GM21825 (cell line): ENCODE data around the gene CARMIL3.
"Not testable (repeated sequence)": the region's sequence is repeated elsewhere in the genome, so short reads cannot be mapped to it uniquely, and the experiment has no call there.

Experiments
- ATAC-seq: cut with Tn5 transposase; IDR thresholded peaks from one replicate; pipeline ENCODE4 v1.9.1; 2021; ENCODE audit warnings: mild to moderate bottlenecking, moderate library complexity; ENCODE audit not compliant: unreplicated experiment

The CARMIL3 gene

DNA sequence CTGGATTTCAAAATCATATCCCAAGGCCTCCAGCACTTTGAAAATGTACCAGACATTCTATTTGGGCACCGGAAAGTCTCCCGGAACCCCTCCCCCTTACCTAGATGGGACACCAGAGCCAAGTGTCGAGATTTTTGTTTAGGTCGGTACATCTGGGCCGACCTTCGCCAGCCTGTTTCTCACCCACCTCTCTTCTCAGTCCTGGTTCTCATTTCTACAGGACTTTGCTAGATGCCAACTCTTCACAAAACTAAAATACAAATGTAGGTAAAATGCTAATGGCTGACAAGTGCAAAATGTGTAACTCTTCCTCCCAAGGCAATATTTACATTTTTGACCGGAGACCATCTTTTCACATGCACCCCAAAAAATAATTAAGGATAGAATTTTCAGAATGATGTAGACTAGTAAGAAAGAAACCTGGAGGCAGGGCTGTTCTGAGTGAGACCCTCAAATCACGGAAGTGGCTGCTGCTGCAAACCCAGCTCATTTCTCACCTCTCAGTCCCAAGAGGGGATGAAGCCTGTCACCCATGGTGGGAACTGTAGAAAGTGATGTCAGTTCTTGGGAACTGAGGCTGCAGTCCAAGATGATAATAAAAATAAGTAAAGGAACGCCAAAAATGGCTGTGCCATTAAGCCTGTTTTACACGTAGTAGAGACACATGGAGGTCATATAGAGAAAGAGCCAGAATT is 14.7 kb upstream of the CARMIL3 start:
- peak; percentile 12 for ATAC-seq

DNA sequence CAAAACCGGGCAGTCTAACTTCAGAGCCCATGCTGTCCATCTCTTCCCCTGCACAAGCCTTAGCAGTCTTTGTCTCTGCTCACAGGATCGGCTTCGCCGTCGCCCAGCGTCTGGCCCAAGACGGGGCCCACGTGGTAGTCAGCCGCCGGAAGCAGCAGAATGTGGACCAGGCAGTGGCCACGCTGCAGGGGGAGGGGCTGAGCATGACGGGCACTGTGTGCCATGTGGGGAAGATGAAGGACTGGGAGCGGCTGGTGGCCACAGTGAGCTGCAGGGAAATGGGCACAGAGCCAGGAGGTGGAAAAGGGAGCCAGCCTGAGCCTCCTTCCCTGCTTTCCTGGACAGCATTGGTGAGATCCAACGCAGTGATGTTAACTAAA is 14.2 kb upstream of the CARMIL3 start:
- no peak for ATAC-seq

GRCh38 chr14:24038686-24039085 is 13.1 kb upstream of the CARMIL3 start:
- no peak for ATAC-seq

- ATAC-seq: no peak
These were observed 11.1 kb upstream of the CARMIL3 start for GRCh38 chr14:24040692-24041091.

DNA sequence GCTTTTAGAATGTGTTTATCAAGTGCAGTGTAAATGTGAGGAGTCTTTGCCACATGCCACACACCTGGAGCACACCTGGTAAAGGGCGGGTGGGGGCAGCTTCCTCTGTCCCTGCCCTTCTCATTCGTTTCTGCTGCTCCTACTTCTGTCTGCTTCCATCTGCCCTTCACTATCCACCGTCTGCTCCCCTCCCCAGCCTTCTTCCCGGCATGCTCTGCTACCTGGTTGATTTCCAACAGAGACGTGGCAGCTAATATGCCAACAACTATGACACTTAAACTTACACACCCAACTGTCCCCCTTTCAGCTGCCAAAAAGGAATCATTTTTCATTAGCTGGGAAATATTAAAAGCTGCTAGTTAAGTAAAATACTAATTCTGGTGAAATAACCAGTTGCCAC is 9.1 kb upstream of the CARMIL3 start:
- ATAC-seq: no peak

DNA sequence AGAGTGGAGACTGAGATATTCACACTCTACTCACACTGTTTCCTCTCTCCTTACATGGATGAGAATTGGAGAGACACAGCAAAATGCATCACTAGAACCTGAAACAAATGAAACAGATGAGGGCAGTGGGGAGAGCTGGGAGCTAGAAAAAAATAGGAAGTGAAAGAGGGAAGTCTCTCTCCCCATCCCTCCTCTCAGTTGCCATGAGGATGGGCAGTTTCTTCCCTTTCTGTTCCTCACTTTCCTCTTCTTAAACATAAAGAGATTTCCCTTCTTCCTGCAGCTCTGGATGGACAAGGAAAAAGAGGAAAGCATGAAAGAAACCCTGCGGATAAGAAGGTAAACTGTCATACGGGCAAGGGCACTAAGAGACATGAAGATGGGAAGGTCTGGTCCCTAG is 2.8 kb upstream of the CARMIL3 start:
- not testable (repeated sequence) for ATAC-seq

DNA sequence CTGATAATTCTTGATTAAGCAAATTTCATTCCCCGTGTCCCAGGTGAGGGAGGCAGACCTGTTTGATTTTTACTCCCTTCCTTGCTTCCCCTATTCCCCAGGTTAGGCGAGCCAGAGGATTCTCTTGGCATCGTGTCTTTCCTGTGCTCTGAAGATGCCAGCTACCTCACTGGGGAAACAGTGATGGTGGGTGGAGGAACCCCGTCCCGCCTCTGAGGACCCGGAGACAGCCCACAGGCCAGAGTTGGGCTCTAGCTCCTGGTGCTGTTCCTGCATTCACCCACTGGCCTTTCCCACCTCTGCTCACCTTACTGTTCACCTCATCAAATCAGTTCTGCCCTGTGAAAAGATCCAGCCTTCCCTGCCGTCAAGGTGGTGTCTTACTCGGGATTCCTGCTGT is 1.1 kb upstream of the CARMIL3 start:
- ATAC-seq: not testable (repeated sequence)

DNA sequence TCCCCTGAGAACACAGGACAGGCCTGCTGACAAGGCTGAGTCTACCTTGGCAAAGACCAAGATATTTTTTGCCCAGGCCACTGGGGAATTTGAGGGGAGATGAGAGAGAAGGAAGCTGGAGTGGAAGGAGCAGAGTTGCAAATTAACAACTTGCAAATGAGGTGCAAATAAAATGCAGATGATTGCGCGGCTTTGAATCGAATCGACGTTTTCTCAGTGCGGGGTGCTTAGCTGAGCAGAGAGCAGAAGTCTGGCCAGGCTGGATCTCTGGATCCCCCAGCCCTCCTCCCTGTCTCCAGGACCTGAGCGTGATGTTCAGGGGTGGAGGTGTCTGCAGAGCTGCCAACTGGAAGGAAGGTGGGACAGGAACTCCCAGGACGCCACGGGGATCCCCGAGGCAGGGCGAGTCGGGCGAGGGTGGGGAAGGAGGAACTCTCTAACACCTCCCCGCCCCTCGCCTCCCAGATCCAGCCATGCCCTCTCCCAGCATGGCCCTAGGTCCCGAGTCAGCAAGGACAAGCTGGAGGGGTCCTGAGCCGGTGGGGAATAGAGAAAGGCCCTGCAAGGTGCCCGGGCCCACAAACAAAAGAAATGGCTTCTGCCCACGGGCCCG is 527 bp upstream of the CARMIL3 start:
- ATAC-seq: peak; percentile 9

DNA sequence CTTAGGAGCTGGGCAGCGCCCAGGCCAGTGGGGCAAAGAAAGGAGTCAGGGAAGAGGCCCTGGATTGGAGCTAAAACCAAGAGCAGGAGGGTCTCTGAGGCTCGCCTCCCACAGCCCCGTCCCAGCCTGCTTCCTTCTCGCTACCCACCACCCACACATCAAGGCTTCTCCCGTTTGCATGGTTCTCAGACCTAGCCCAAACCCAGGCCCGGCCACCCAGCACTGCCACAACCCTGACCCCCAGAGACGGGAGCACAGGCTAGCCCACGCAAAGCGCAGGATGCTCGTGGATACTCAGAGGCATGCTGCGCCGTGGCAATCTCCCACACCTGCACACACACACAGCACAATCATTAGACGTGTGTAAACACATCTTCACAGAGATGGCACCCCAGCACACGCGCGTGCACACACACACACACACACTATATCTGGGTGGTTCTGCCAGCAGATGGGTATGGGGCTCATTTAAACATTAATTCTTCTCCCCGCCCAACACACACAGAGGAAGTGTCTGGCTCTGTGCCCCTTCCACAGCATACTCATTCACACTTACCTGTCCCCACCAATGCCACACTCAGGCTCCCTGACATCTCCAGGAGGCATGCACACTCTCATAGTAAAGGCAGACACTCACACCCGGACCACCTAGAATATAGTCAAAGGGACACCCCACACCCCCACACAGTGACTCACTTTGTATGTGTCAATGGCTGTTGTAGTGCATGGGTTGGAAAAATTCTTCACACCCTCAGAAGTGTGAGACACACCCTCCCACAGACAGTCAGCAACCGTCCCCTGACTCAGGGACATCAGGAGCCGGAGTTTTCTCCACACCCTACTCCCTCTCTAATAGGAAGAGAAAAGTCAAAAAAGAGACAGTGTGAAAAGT is 1.1 kb downstream of the CARMIL3 start:
- no peak for ATAC-seq

- no peak for ATAC-seq
These were observed 1.9 kb downstream of the CARMIL3 start for GRCh38 chr14:24053548-24054323.

- no peak for ATAC-seq
These were observed 2.5 kb downstream of the CARMIL3 start for GRCh38 chr14:24054324-24054641.

- no peak for ATAC-seq
These were observed 2.8 kb downstream of the CARMIL3 start for GRCh38 chr14:24054646-24055045.

GRCh38 chr14:24055971-24056799 is 4.4 kb downstream of the CARMIL3 start:
- no peak for ATAC-seq

DNA sequence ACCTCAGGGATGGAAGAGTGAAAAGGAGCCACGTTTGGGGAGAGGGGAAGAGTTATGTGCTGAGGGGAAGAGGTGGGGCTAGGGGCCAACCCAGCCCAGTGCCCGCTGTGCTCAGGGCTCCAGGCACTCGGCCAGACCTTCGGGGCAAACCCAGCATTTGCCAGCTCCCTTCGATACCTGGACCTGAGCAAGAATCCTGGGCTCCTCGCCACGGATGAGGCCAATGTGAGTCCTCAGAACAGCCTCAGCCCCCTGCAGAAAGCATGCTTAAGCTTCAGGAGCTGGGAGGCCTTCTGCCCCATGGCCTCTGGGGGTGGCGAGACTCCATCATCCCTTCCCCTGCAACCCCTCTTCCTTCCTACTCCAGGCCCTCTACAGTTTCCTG is 5.0 kb downstream of the CARMIL3 start:
- ATAC-seq: no peak

DNA sequence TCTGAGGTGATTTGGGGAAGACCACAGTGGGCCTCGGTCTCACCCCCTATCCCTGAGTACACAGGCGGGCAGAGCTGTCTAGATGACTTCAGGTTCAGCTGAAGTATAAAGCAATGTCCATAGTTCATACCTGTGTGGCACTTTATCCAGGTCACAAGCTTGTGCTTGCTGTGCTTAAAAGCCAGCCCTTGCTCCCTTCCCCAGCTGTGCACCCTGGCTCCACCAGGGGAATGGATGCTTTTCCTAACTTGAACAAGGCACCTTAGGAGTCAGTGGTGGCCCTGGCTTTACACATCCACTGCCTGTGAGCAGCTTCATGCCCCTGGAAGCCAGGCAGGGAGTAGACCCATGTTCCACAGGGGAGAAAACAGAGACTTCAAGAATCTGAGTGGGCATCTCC is 5.5 kb downstream of the CARMIL3 start:
- ATAC-seq: no peak

DNA sequence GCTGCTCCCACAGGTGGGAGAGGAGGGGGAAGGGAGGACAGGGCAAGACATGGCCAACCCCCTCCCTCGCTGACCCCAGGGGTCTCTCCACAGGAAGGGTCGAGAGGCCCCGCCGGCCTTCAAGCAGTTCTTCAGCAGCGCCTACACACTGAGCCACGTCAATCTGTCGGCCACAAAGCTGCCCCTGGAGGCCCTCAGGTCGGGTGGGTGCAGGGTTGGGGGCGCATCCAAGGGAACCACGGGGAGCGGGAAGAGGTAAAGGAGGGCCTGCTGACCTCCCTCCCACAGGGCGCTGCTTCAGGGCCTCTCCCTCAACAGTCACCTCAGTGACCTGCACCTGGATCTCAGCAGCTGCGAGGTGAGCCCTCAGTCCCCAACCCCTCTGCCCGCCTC is 6.1 kb downstream of the CARMIL3 start:
- ATAC-seq: no peak

GRCh38 chr14:24058260-24058950 is 6.6 kb downstream of the CARMIL3 start:
- ATAC-seq: peak; percentile 72

GRCh38 chr14:24058951-24059475 is 7.2 kb downstream of the CARMIL3 start:
- ATAC-seq: no peak

DNA sequence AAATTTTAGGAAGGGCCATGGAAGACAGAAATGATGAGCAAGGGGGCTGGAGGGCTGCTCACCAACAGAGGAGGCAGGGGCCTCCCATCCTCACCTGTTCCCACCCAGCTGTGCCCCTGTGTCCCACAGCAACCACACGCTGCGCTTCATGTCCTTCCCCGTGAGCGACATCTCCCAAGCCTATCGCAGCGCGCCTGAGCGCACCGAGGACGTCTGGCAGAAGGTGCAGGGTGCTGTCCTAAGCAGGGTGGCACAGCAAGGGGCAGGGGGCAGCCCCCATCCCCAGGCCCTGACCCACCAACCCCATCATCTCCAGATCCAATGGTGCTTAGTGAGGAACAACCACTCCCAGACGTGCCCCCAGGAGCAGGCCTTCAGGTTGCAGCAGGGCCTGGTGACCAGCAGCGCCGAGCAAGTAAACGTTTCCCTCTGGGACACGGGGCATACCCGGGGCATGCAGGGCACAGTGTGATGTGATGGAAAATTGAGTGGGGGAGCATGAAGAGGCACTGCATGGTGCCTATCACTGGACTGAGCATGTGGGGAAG is 8.1 kb downstream of the CARMIL3 start:
- ATAC-seq: no peak
